Measurements from ENCODE around the gene PLEKHG2. TPM values are rescaled to one million over a fixed set of nuclear protein-coding genes. Genes with fewer than 3 reads are reported as not detected.
A peak's percentile ranks its signal among the peaks of the same experiment; 100 is the strongest.

Gene PLEKHG2
- total and polyA plus RNA-seq, 2 donors (not counting 1 experiment from before 2014, with no cell fraction given) = 13.1 to 13.7 TPM

DNA sequence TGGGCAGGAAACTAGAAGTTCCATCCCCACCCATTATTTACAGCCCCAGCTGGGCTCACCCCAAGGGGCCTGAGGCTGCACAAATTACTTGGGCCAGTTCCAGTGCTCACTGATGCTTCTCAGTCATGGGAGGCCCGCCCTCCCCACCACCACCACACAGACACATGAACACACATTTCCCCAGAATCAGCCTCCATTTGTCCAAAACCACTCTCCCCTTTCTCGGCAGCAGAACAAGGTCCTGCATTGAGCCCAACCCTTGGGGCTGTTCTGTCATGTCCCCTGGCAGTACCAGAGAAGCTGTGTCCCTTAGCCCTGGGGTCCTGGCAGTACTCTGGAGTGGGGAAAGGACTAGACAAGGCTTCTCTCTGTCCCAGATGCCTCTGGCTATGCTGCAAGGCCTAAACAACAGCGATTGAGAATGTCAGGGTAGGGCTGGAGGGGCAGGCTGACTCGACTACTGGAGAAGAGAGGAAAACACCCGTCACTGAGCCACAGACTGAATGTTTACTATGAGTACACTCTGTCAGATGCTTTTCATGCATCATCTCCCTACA is 48.5 kb upstream of the PLEKHG2 start:
- no peaks in the 10 kb centered on the region for H3K9me3 ChIP-seq (ENCODE audit: control insufficient read depth, insufficient read depth, low read depth, low read length)

DNA sequence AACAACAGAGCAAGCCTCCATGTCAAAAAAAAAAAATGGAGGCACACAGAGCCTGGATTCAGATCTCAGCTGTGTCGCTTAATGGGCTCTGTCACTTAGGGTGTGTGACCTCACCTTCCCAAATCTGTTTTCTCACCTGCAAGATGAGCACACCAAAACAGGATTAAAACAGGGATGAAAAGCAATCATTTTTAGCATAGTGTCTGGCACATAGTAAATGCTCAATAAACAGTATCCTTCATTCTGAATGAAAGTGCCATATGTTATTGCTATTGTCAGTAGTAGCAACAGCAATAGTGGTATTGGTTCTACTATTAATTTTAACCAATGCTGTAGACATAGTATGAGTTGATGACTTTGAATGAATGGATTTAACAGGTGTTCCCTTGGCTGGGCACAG is 46.9 kb upstream of the PLEKHG2 start:
- Histone ChIP-seq H3K9me3 (ENCODE audit: control insufficient read depth, insufficient read depth, low read depth, low read length) (no peaks in the 10 kb centered on the region), H4K20me1 (ENCODE audit: control insufficient read depth, extremely low read depth, insufficient read depth, low read length) (no peaks in the 10 kb centered on the region), H3K9ac (ENCODE audit: insufficient read depth, low read length) (no peak overlapping the region), H2AFZ (ENCODE audit: low read length) (no peak overlapping the region), H3K4me1 (ENCODE audit: control insufficient read depth, extremely low read depth, insufficient read depth, low read length) (peaks cover 28% of the 10 kb centered on the region), H3K79me2 (ENCODE audit: control insufficient read depth, insufficient read depth, low read length) (no peaks in the 10 kb centered on the region), H3K27ac (ENCODE audit: insufficient read depth, low read length) (no peak overlapping the region), H3K4me2 (ENCODE audit: extremely low read depth, insufficient read depth, low read length) (no peak overlapping the region), H3K36me3 (ENCODE audit: control insufficient read depth, insufficient read depth, low read length) (peaks cover 9% of the 10 kb centered on the region), H3K27me3 (ENCODE audit: control insufficient read depth, insufficient read depth, low read length) (no peaks in the 10 kb centered on the region), H3K4me3 (replicated peaks in 1 of 4; ENCODE audit: control extremely low read depth in 1 of 4, insufficient read depth in 1 of 4, low read depth in 3 of 4, low read length in 4 of 4) (no peak overlapping the region)
- no peak for TF ChIP-seq EZH2 (IDR thresholded peaks at IDR 0.05; ENCODE audit: low read length, missing control alignments)
- TF ChIP-seq, protein P1, sequence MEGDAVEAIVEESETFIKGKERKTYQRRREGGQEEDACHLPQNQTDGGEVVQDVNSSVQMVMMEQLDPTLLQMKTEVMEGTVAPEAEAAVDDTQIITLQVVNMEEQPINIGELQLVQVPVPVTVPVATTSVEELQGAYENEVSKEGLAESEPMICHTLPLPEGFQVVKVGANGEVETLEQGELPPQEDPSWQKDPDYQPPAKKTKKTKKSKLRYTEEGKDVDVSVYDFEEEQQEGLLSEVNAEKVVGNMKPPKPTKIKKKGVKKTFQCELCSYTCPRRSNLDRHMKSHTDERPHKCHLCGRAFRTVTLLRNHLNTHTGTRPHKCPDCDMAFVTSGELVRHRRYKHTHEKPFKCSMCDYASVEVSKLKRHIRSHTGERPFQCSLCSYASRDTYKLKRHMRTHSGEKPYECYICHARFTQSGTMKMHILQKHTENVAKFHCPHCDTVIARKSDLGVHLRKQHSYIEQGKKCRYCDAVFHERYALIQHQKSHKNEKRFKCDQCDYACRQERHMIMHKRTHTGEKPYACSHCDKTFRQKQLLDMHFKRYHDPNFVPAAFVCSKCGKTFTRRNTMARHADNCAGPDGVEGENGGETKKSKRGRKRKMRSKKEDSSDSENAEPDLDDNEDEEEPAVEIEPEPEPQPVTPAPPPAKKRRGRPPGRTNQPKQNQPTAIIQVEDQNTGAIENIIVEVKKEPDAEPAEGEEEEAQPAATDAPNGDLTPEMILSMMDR (conservative IDR thresholded peaks at IDR 0.05 in 1 of 2, IDR thresholded peaks at IDR 0.05 in 1 of 2; ENCODE audit: low read depth in 1 of 2, low read length in 2 of 2) = no peak
- DNase-seq (ENCODE audit: low read depth in 2 of 2) = no peak

More for the DNA sequence above, 48.5 kb upstream of the PLEKHG2 start:
- no peaks in the 10 kb centered on the region for H3K27me3 ChIP-seq (ENCODE audit: control insufficient read depth, insufficient read depth, low read length)
- DNase-seq (ENCODE audit: low read depth in 2 of 2) = peak in 1 of 2 donors; percentile 67
- peaks cover 12% of the 10 kb centered on the region for H3K36me3 ChIP-seq (ENCODE audit: control insufficient read depth, insufficient read depth, low read length)
- no peak overlapping the region for H2AFZ ChIP-seq (ENCODE audit: low read length)
- peak overlapping the region; percentile 62 for H3K4me2 ChIP-seq (ENCODE audit: extremely low read depth, insufficient read depth, low read length)
- peak overlapping the region; percentile 26 for H3K9ac ChIP-seq (ENCODE audit: insufficient read depth, low read length)
- no peaks in the 10 kb centered on the region for H4K20me1 ChIP-seq (ENCODE audit: control insufficient read depth, extremely low read depth, insufficient read depth, low read length)
- TF ChIP-seq EZH2 (IDR thresholded peaks at IDR 0.05; ENCODE audit: low read length, missing control alignments) = no peak
- TF ChIP-seq, protein P1 (conservative IDR thresholded peaks at IDR 0.05 in 1 of 2, IDR thresholded peaks at IDR 0.05 in 1 of 2; ENCODE audit: low read depth in 1 of 2, low read length in 2 of 2) = no peak
- no peak overlapping the region for H3K4me3 ChIP-seq (replicated peaks in 1 of 4; ENCODE audit: control extremely low read depth in 1 of 4, insufficient read depth in 1 of 4, low read depth in 3 of 4, low read length in 4 of 4)
- peaks cover 28% of the 10 kb centered on the region for H3K4me1 ChIP-seq (ENCODE audit: control insufficient read depth, extremely low read depth, insufficient read depth, low read length)
- no peaks in the 10 kb centered on the region for H3K79me2 ChIP-seq (ENCODE audit: control insufficient read depth, insufficient read depth, low read length)
- peak overlapping the region; percentile 88 for H3K27ac ChIP-seq (ENCODE audit: insufficient read depth, low read length)

DNA sequence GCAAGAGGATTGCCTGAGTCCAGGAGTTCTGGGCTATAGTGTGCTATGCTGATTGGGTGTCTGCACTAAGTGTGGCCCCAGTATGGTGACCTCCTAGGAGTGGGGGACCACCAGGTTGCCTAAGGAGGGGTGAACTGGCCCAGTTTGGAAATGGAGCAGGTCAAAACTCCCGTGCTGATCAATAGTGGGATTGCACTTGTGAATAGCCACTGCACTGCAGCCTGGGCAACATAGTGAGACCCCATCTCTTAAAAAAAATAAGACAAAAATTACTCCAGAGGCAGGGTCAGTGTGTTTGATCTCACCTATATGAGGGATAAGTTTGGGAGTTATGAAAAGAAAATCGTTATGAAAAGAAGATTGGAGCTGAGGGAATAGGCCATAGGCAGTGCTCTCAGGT is 43.3 kb upstream of the PLEKHG2 start:
- H3K36me3 ChIP-seq (ENCODE audit: control insufficient read depth, insufficient read depth, low read length) = peaks cover 6% of the 10 kb centered on the region
- no peaks in the 10 kb centered on the region for H3K9me3 ChIP-seq (ENCODE audit: control insufficient read depth, insufficient read depth, low read depth, low read length)
- no peak overlapping the region for H3K4me3 ChIP-seq (replicated peaks in 1 of 4; ENCODE audit: control extremely low read depth in 1 of 4, insufficient read depth in 1 of 4, low read depth in 3 of 4, low read length in 4 of 4)

More for the DNA sequence above, 43.3 kb upstream of the PLEKHG2 start:
- H3K4me1 ChIP-seq (ENCODE audit: control insufficient read depth, extremely low read depth, insufficient read depth, low read length) = peaks cover 25% of the 10 kb centered on the region
- no peak overlapping the region for H3K4me2 ChIP-seq (ENCODE audit: extremely low read depth, insufficient read depth, low read length)
- H4K20me1 ChIP-seq (ENCODE audit: control insufficient read depth, extremely low read depth, insufficient read depth, low read length) = no peaks in the 10 kb centered on the region
- peaks cover 4% of the 10 kb centered on the region for H3K79me2 ChIP-seq (ENCODE audit: control insufficient read depth, insufficient read depth, low read length)
- no peak overlapping the region for H3K9ac ChIP-seq (ENCODE audit: insufficient read depth, low read length)
- TF ChIP-seq, protein P1 (conservative IDR thresholded peaks at IDR 0.05 in 1 of 2, IDR thresholded peaks at IDR 0.05 in 1 of 2; ENCODE audit: low read depth in 1 of 2, low read length in 2 of 2) = no peak
- TF ChIP-seq EZH2 (IDR thresholded peaks at IDR 0.05; ENCODE audit: low read length, missing control alignments) = no peak
- H3K27ac ChIP-seq (ENCODE audit: insufficient read depth, low read length) = no peak overlapping the region
- H3K27me3 ChIP-seq (ENCODE audit: control insufficient read depth, insufficient read depth, low read length) = no peaks in the 10 kb centered on the region
- no peak overlapping the region for H2AFZ ChIP-seq (ENCODE audit: low read length)
- DNase-seq (ENCODE audit: low read depth in 2 of 2) = no peak
